RWPE1 (cell line): ENCODE results near the gene TLR6.
A peak's percentile ranks its signal among the peaks of the same experiment; 100 is the strongest.

Experiments used
- CTCF ChIA-PET: fragments of 350-600 bp; sonication (Branson Sonifier 250); formaldehyde crosslinking; extraction: SDS; loops from one replicate; lab custom pipeline; 2021; lab: Yijun Ruan, JAX
- POLR2A ChIA-PET: fragments of 400-600 bp; formaldehyde crosslinking; extraction: SDS; loops from one replicate; lab custom pipeline; 2020; ENCODE audit warnings: antibody characterized with exemption; ENCODE audit not compliant: low non-redundant PET; lab: Yijun Ruan, JAX
- DNase-seq: peaks from one replicate; pipeline ENCODE4 v3.0.0; 2012; ENCODE audit warnings: low spot score
- H3K27ac ChIP-seq: fragments of 450-650 bp; 2 replicates; pipeline ENCODE4 v1.5.1; 2017
- TF ChIP-seq, protein P1 (sequence below): fragments of 450-650 bp; conservative IDR thresholded peaks from 2 replicates; pipeline ENCODE4 v1.5.1; 2017; ENCODE audit warnings: low read depth, mild to moderate bottlenecking

Gene TLR6

DNA sequence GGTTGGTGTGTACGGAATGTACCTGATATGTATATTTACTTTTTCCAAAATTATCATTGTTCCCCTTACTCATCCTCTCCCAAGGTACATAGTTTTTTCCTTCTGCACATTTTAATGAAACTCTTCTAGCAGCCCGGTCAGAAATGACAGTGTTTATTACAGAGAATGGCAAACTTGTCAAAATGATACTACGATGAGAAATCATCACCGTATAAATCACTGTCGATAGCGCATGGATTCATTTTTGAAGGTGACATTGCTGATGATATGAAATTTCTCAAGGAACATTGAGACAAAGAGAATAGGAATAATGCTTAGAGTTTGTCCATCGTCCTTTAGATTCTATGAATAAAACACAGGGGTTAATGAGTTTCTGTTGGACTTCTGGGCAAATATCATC, 41.6 kb upstream of the TLR6 start:
- no peak overlapping the region for H3K27ac ChIP-seq
- TF ChIP-seq, protein P1, sequence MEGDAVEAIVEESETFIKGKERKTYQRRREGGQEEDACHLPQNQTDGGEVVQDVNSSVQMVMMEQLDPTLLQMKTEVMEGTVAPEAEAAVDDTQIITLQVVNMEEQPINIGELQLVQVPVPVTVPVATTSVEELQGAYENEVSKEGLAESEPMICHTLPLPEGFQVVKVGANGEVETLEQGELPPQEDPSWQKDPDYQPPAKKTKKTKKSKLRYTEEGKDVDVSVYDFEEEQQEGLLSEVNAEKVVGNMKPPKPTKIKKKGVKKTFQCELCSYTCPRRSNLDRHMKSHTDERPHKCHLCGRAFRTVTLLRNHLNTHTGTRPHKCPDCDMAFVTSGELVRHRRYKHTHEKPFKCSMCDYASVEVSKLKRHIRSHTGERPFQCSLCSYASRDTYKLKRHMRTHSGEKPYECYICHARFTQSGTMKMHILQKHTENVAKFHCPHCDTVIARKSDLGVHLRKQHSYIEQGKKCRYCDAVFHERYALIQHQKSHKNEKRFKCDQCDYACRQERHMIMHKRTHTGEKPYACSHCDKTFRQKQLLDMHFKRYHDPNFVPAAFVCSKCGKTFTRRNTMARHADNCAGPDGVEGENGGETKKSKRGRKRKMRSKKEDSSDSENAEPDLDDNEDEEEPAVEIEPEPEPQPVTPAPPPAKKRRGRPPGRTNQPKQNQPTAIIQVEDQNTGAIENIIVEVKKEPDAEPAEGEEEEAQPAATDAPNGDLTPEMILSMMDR = no peak
- ChIA-PET CTCF (no interaction called here), POLR2A (no interaction called here)
- DNase-seq = no peak

DNA sequence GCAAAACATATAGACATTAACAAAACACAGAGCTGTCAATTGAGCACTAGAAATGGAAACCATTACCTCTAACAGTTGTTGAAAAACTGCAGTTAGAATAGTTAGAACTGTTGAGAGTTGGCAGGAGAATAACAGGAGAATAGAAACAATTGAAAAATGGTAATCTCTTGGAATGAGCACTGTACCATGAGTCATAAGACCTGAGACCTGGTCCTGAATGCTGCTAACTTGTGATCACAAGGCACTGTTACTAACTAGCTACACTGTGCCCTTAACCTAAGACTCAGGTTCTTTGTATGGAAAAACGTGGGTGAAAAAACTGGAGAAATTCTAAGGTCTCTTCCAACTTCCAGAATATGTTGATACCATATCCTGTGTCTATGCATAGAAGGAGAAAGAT, 40.3 kb upstream of the TLR6 start:
- H3K27ac ChIP-seq = no peak overlapping the region

DNA sequence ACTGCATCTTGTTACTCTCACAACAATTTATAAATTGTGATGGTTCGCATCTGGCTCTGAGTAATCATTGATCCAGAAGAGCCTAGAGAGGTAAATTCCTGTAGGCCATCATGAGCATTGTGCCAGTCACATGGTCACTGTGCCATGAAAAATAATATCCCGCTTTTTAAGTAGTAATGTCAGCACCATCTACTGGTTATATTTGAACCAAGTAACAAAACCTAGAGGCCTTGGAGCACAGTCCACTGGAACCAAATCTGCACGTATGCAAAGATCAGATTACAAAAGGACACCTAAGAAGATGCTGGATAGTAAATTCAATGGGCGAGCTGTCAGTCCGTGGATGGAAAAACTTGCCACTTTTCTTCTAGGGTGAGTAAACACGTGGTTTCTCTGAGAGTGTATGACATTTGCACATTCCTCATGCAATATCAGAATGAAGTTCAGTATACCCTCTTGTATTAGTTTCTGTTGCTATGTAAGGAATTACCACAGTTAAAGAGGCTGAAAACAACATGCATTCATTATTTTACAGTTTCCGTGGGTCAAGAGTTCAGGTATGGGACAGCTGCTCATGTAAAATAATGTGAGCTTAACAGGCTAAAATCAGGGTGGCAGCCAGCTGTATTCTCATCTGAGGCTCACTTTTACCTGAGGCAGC, 37.8 kb upstream of the TLR6 start:
- no peak for DNase-seq

More for the DNA sequence above, 40.3 kb upstream of the TLR6 start:
- DNase-seq = no peak
- TF ChIP-seq, protein P1 = no peak
- POLR2A ChIA-PET = no interaction called here
- CTCF ChIA-PET = interaction anchor here (0.5 kb wide), 1 partner anchor 138 kb away, joined by 3 read pairs; no protein-coding TSS in a partner anchor

DNA sequence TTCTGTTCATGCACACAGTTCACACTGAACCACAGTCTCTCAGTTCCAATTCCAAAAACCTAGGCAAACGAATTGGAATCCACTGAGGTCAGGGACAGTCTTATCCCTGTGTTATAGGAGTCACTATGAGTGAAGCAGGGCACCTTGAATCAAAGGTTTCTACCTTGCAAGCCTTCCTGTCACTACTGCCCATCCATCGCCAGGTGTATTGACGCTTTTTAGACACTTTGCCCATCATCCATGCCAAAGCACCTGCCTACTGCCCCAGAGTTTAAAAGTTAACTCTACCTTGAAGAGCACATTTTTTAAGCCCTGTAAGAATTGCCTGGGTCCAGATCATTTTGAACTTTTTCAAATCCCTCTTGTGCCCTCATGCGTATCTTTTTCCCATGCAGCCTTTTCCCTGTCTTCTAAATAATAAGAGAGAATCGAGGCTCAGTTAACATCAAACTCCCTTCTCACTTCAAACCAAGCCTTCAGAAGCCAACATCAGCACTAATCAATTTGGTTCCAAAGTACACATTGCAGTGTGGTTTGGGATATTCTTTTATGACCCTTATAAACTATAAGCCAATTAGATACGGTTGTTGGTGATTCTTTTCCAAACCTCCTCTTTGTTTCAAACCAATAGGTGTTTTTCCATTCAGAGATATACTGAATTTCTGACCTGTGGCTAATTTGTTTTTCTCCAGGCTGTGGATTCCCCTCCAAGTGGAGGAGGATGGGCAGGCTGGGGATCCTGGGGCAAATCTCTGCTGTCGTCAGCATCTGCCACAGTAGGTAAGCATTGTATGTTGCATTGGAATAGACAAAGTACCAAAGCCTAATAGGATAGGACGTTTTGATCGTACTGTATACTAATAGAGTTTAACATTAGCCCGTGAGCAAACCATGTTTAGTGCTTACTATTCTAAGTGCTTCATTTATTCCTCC, 34.7 kb upstream of the TLR6 start:
- DNase-seq = no peak
- no peak overlapping the region for H3K27ac ChIP-seq
- POLR2A ChIA-PET = no interaction called here
- TF ChIP-seq, protein P1 = no peak
- CTCF ChIA-PET = interaction anchor here (0.6 kb wide), 1 partner anchor 172 kb away, joined by 3 read pairs; no protein-coding TSS in a partner anchor

More for the DNA sequence above, 37.8 kb upstream of the TLR6 start:
- TF ChIP-seq, protein P1 = no peak
- ChIA-PET CTCF (interaction anchor here (0.6 to 1.3 kb wide), 3 partner anchors 309 to 697 kb away, joined by 3 to 4 read pairs (median 3); no protein-coding TSS in a partner anchor), POLR2A (no interaction called here)
- no peak overlapping the region for H3K27ac ChIP-seq

DNA sequence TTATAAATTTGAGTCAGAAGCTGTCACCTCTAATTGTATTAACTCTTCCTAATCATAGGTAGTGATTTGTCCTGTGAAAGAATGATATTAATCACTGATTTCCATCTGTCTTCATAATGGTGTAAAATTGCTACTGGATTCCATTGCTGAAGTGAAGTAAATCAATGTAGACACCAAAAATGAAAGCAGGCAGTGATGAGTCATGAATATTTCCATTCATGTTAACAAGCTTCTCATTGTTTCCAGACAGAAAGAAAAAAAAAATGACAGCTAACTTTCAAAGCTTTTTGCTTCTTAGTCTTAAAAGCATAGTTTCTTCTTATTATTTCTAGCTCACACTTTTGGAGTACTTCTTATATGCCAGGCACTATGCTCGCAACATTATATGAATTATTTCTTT, 32.5 kb upstream of the TLR6 start:
- TF ChIP-seq, protein P1 = no peak
- ChIA-PET CTCF (interaction anchor here (0.6 kb wide), 4 partner anchors 13 to 1087 kb away, joined by 3 read pairs; partner anchors contain the start of gene TLR1), POLR2A (no interaction called here)
- no peak overlapping the region for H3K27ac ChIP-seq
- DNase-seq = peak; percentile 80

DNA sequence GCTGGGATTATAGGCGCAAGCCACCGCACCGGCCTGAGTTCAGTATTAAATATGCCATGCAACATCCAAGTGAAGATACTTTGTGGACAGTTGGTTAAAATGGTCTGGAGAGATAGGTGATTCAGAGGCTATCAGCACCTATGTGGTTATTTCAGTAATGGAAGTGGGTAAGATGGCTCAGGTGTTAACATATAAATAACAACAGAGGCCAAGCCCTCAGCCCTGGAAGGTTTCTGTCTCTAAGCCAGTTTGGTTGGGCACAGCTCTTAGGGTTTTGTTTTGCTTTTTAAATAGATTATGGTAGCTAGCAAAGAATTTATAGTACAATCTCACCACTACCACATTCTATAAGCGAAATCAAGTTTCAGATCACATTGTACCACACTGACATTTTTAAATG, 27.6 kb upstream of the TLR6 start:
- no peak overlapping the region for H3K27ac ChIP-seq
- TF ChIP-seq, protein P1 = no peak
- no peak for DNase-seq
- ChIA-PET CTCF (no interaction called here), POLR2A (no interaction called here)
